Fibroblast of mammary gland (primary cell): ENCODE measurements around the gene TMCC2.

Experiments
- DNase-seq: peaks from one replicate; pipeline ENCODE4 v3.0.0-alpha.2; 2010; ENCODE audit warnings: low read depth
- H3K4me3 ChIP-seq: 2 replicates; pipeline ENCODE4 v1.5.1; 2011; ENCODE audit warnings: low read depth, mild to moderate bottlenecking, low read length, moderate library complexity; ENCODE audit not compliant: control insufficient read depth
- TF ChIP-seq, protein P1 (sequence below): conservative IDR thresholded peaks from 2 replicates; pipeline ENCODE4 v1.5.1; 2011; ENCODE audit warnings: low read depth, low read length, inconsistent platforms; ENCODE audit not compliant: control insufficient read depth, insufficient read depth

The TMCC2 gene

DNA sequence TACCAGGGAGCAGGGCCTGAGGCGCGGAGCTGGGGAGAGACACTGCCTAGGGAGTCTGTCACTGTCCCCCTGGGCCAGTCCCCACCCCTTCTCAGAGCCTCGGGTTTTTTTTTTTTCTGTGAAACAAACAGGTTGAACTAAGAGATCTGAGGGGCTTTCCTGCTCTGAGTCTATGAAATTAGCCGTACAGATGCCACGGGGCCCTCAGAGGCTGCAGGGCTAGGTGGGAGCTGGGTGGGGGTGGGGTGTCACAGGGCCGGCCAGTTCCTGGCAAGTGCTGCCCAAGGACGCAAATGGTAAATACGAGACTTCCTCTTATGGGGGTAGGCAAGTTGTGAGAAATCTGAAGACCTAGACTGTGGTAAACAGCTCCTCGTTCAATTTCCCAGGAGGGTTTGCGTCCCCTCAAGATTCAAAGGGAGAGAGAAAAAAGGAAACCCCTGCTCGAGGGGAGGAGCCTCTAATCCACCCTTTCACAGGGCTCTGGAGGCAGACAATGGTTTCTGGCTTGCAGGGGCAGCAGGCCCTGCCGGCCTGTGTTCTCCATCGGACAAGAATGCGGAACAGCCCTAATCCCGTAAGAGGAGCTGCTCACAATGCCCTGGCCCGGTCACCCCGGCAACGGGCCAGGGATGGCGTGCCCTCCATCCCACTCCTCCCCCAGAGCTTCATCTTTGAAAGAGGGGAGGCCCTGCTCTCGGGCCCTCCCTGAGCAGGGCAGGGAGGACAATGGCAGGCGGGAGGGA, 86.0 kb downstream of the TMCC2 start:
- TF ChIP-seq, protein P1, sequence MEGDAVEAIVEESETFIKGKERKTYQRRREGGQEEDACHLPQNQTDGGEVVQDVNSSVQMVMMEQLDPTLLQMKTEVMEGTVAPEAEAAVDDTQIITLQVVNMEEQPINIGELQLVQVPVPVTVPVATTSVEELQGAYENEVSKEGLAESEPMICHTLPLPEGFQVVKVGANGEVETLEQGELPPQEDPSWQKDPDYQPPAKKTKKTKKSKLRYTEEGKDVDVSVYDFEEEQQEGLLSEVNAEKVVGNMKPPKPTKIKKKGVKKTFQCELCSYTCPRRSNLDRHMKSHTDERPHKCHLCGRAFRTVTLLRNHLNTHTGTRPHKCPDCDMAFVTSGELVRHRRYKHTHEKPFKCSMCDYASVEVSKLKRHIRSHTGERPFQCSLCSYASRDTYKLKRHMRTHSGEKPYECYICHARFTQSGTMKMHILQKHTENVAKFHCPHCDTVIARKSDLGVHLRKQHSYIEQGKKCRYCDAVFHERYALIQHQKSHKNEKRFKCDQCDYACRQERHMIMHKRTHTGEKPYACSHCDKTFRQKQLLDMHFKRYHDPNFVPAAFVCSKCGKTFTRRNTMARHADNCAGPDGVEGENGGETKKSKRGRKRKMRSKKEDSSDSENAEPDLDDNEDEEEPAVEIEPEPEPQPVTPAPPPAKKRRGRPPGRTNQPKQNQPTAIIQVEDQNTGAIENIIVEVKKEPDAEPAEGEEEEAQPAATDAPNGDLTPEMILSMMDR = no peak
- DNase-seq = peak; percentile 39
- H3K4me3 ChIP-seq = no peak overlapping the region

DNA sequence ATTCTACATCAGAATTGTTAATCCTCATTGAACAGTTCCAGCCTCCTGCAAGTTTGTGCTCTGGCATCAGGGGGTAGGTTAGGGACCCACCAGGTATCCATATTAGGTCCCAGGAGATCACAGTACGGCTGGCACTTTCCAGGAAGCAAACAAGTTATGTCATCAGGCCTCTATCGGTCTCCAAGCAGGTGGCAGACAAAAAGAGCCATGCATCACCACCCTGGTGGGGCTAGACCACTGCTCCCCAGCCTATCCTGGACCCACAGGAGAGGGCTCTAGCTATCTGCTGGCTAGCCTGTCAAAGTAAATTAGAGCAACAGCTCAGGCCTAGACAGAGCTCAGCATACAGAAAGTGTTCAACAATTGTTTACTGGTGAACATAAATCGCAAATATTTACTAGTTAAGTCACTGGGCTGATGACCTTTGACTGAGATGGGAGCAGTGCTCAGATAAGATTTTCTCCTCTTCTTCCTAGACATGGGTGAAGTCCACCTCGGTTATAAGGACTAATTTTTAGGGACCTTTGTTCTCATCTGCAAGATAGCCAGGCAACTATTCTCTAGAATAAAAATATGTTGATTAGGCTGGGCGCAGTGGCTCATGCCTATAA, 87.4 kb downstream of the TMCC2 start:
- DNase-seq = no peak
- TF ChIP-seq, protein P1 = no peak
- H3K4me3 ChIP-seq = no peak overlapping the region

DNA sequence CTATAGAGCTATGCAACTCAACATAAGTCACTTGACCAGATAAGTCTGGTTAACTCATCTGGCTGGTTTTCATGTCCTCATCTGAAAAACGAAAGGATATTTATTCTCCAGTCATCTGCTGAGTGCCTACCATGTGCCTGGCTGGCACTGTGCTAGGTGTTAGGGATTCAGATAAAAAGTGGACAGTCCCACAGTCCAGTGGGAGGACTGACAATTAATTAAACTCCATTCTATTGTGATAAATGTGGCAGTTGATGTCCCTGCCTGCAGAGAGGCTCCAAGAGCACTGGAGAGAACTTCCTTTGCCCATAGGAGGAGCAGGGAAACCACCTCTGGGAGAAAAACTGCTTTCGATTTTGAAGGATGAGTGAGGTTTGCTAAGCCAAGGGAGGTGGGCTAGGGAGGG, 88.4 kb downstream of the TMCC2 start:
- TF ChIP-seq, protein P1 = no peak
- DNase-seq = no peak

DNA sequence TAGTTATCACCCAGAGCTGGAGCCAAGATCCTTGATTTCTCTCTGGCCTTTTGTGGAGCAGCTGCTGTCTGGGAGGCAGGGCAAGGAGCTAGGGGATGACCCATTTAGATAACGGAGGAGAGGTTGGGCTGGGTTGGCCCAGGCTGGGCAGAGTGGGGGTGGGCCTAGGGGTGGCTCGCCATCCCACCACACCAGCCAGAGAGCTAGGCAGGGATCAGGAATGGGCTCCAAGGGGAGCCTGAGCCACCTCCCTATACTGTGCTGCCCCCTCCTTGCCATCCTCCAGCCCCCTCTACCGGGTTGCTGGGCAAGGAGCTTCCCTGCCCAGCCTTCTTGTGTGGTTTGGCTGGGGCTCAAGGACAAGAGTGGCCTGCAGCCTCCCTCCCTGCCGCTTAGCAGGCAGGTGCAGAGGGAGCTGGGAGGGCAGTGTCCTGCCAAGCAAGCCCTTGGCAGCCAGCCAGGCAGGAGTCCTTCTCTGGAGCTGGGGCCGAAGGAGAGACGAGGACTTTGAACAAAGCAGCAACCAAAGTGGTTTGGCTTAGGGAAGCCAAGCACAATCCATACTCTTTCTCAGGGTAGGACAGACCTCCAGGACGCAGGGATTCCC, 89.7 kb downstream of the TMCC2 start:
- no peak overlapping the region for H3K4me3 ChIP-seq
- no peak for DNase-seq
- TF ChIP-seq, protein P1 = no peak

More for the DNA sequence above, 88.4 kb downstream of the TMCC2 start:
- no peak overlapping the region for H3K4me3 ChIP-seq

DNA sequence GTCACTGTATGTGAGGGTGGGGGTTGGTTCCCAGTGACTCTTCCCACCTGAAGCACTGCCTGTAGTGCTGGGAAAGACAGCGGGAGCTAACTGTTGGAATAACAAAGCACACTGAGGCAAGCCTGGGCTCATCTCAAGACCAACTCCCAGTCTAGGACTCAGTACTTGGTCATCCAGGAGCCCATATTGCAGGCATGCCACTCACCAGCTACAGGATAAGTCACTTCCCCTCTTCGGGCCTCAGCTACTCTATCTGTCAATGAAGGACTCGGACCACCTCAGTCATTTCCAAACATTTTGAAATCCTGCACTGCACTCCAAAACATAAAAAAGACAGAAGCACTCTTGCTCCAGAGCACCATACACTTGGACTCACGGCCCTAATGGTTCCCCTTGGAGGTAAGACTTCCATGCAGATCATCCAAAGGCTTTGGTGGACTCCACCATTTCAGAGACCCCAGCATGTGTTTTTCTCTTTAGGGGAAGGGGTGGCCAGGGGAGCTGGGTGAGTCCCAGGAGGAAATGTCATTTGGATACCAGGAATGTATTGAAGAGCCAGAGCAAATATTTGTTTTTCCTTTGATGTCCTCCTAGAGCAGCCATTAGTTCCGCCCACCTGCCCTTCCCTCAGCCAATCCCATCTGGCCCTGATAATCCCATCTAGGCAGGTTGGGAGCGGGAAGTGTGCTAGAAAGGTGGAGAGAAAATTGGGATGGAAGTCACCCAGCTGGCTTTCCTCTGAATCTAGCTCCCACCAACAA, 90.7 kb downstream of the TMCC2 start:
- TF ChIP-seq, protein P1 = no peak
- H3K4me3 ChIP-seq = no peak overlapping the region
- DNase-seq = no peak
